AG09309 (cell line): Measurements from ENCODE around the gene CMSS1.

Experiments
- DNase-seq: peaks from one replicate; pipeline ENCODE4 v3.0.0-alpha.2; 2010; ENCODE audit warnings: low read depth
- H3K4me3 ChIP-seq: 2 replicates; pipeline ENCODE4 v1.5.1; 2011; ENCODE audit warnings: mild to moderate bottlenecking, low read depth, low read length, moderate library complexity; ENCODE audit not compliant: control insufficient read depth
- TF ChIP-seq, protein P1 (sequence below): IDR thresholded peaks from 2 replicates; pipeline ENCODE4 v1.5.1; 2011; ENCODE audit warnings: mild to moderate bottlenecking, low read depth, low read length, inconsistent platforms; ENCODE audit not compliant: insufficient read depth, control insufficient read depth; ENCODE audit errors: missing control alignments

The CMSS1 gene

GRCh38 chr3:100155128-100155527, 337.5 kb downstream of the CMSS1 start:
- no peak overlapping the region for H3K4me3 ChIP-seq
- TF ChIP-seq, protein P1, sequence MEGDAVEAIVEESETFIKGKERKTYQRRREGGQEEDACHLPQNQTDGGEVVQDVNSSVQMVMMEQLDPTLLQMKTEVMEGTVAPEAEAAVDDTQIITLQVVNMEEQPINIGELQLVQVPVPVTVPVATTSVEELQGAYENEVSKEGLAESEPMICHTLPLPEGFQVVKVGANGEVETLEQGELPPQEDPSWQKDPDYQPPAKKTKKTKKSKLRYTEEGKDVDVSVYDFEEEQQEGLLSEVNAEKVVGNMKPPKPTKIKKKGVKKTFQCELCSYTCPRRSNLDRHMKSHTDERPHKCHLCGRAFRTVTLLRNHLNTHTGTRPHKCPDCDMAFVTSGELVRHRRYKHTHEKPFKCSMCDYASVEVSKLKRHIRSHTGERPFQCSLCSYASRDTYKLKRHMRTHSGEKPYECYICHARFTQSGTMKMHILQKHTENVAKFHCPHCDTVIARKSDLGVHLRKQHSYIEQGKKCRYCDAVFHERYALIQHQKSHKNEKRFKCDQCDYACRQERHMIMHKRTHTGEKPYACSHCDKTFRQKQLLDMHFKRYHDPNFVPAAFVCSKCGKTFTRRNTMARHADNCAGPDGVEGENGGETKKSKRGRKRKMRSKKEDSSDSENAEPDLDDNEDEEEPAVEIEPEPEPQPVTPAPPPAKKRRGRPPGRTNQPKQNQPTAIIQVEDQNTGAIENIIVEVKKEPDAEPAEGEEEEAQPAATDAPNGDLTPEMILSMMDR: no peak
- no peak for DNase-seq

DNA sequence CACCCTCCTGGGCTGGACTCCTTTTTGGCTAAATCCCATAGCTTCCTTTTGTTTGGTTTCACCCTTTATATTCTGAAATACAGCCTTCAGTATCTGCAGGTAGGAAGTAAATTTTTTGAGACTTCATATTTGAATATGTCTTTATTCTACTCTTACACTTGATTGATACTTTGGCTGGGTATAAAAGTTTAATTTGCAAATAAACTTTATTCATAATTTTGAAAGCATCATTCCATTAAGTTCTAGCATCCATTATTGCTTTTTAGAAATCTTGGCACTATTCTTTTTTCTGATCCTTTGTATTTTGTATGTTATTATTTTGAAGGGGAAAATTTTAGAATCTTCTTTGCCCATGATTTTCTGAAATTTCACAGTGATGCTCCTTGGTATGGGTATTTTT, 337.9 kb downstream of the CMSS1 start:
- no peak overlapping the region for H3K4me3 ChIP-seq
- TF ChIP-seq, protein P1: no peak

GRCh38 chr3:100157685-100158084, 340.0 kb downstream of the CMSS1 start:
- no peak for DNase-seq
- H3K4me3 ChIP-seq: no peak overlapping the region
- TF ChIP-seq, protein P1: no peak

More for the DNA sequence above, 337.9 kb downstream of the CMSS1 start:
- no peak for DNase-seq

DNA sequence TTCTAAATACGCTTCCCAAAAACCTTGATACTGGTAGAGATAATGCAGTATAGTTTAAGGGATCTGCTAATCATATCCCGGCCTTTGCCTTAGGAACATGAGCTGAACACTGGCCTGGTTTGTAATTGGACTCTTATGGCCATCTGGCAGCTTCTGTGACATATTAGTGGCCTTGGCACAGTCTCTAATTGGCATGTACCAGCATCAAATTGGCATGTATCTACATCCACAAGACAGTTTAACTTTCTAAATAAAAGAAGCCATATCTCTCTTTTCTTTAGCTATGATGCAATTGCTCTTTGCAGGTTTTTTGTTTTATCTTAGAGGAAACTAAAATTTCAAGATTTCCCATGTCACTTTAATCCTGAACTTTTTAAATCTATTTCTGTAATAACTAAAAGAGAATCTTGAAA, 341.3 kb downstream of the CMSS1 start:
- no peak overlapping the region for H3K4me3 ChIP-seq
- no peak for DNase-seq
- TF ChIP-seq, protein P1: no peak

GRCh38 chr3:100159331-100160153, 341.9 kb downstream of the CMSS1 start:
- TF ChIP-seq, protein P1: no peak
- DNase-seq: peak; percentile 81

DNA sequence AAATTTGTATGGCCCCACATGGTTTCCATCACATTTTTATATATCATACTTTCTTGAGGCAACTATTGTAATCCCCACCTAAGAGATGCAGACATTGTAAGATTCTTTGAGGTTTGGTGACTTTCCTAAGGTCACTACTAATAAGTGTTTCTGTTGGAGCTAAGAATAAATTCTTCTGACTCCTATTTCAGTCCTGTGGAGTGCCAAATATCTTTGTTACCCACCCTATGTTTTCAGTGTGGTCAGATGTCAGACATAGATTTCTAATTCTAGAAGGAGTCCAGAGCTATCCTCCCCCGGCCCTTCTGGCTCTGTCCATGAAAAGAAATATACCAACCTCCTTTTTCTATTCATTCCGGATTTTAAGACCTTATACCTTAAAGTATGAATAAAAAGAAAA, 342.9 kb downstream of the CMSS1 start:
- TF ChIP-seq, protein P1: no peak
- DNase-seq: no peak
- no peak overlapping the region for H3K4me3 ChIP-seq

More at GRCh38 chr3:100159331-100160153, 341.9 kb downstream of the CMSS1 start:
- no peak overlapping the region for H3K4me3 ChIP-seq

DNA sequence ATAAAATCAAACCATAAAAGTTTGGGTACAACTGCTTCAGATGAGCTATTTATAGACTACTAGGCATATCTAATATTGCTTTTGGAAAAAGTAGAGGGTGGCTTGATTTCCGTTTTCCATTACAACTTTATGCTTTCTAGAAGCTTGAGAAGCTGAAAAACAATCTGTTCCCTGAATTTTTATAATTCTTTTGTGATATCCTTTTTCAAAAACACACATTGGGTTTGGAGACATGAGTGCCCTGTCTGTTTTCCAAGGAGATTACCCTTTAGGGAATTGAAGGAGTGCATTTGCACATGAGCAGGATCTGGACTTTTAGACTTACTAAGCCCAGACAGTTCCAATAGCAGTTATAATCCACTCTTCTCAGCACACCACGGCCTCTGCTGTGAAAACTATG, 346.1 kb downstream of the CMSS1 start:
- DNase-seq: no peak
- TF ChIP-seq, protein P1: no peak
- no peak overlapping the region for H3K4me3 ChIP-seq
